Psoas muscle (tissue), 8 donors: Measurements from ENCODE around the gene ELMO1. TPM values are rescaled to one million over a fixed set of nuclear protein-coding genes. Genes with fewer than 3 reads are reported as not detected.

Experiments used
- ATAC-seq, 4 donors: fragments of 200-7000 bp; cut with Tn5 transposase; one replicate each; pipeline ENCODE4 v1.9.1; 2020; ENCODE audit warnings: moderate library complexity in 3 of 4, mild to moderate bottlenecking in 2 of 4
- DNase-seq, 2 donors: peaks; one replicate each; pipeline ENCODE4 v3.0.0-alpha.2; 2020
- H3K27ac ChIP-seq: fragments of 200-600 bp; one replicate; pipeline ENCODE4 v1.8.0; 2022
- H3K27me3 ChIP-seq, 3 donors: fragments of 200-600 bp in 1 of 3; one replicate each; pipeline versions ENCODE4 v1.6.1 to v1.8.0; 2013 to 2022; ENCODE audit warnings: low read length in 2 of 3, mild to moderate bottlenecking in 2 of 3, moderate library complexity in 1 of 3; ENCODE audit not compliant: insufficient read depth in 3 of 3
- H3K36me3 ChIP-seq, 2 donors: fragments of 200-600 bp in 1 of 2; one replicate each; pipeline versions ENCODE4 v1.6.1 to v1.8.0; 2013 to 2022; ENCODE audit warnings: low read depth in 1 of 2, mild to moderate bottlenecking in 1 of 2, moderate library complexity in 1 of 2; ENCODE audit not compliant: insufficient read depth in 1 of 2
- H3K4me1 ChIP-seq: fragments of 200-600 bp; one replicate; pipeline ENCODE4 v1.8.0; 2022
- H3K4me3 ChIP-seq: fragments of 200-600 bp; one replicate; pipeline ENCODE4 v1.8.0; 2022; ENCODE audit warnings: mild to moderate bottlenecking
- H3K9me3 ChIP-seq: fragments of 200-600 bp; one replicate; pipeline ENCODE4 v1.8.0; 2022
- WGBS, 3 donors: extraction: QIAGEN DNeasy Blood & Tissue Kit; methylation state at CpG; one replicate each; pipeline versions ENCODE4 v1.1.6 to v1.1.7; 2013; 5-methylcytosine and 5-hydroxymethylcytosine counted together
- intact Hi-C, 2 donors: fragments of 100-400 bp; cut with DNase I; formaldehyde crosslinking; loops; one replicate each; pipeline versions ENCODE4 v1.11.0 to v1.14.2; 2022
- polyA plus RNA-seq, 3 donors: library from polyadenylated mRNA; stranded (reverse); fragments of 200-250 nt; gene quantifications; one replicate each; pipeline ENCODE4 v1.2.3, GENCODE V29; 2013
- total RNA-seq, 4 donors: library from RNA; stranded (reverse); fragmentation: NEBNext Ultra II Directional in 2 of 4; extraction: Animal tissue kit (Norgen Biotek cat#: 25700) in 2 of 4; gene quantifications; one replicate each; pipeline versions ENCODE4 v1.2.1 to v1.2.4, GENCODE V29; 2021 to 2023
- TF ChIP-seq, protein P1 (sequence below): fragments of 200-600 bp; IDR thresholded peaks from one replicate; pipeline ENCODE4 v1.8.0; 2022; ENCODE audit warnings: antibody characterized with exemption
- donor health status: healthy with polysubstance abuse.
- donor health status: DM: no; HTN: no; CAD: no; lungs with moderate emphysema.
- donor health status: Bipolar disorder and iron deficiency.
- donor health status: healthy.
- donor health status: DM: yes; HTN: yes; CAD: no.
- donor health status: DM: no; HTN: no; CAD: no.
- donor health status: DM: no; HTN: no; CAD: no.
- donor health status: DM: yes; HTN: yes; CAD: no.

ELMO1 gene
- total and polyA plus RNA-seq, 7 donors = 2.8 to 8.1 (median 6.9) TPM

DNA sequence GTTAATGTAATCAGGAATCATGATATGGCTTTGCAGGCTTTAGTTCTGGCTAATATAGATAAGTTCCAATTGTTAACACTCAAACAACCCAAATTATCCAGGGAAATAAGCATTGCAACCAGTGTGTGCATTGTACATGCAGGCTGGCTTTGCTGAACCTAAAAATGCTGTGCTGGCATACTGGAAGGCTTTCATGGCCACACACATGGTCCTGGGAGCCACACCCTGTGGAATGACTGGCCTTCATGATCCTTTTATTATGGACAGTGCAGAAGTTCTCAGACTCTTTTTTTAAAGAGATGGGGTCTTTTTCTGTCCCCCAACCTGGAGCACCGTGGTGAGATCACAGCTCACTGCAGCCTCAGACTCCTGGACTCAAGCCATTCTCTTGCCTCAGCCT, 5.0 kb downstream of the ELMO1 start:
- no peak overlapping the region for H3K27ac ChIP-seq

DNA sequence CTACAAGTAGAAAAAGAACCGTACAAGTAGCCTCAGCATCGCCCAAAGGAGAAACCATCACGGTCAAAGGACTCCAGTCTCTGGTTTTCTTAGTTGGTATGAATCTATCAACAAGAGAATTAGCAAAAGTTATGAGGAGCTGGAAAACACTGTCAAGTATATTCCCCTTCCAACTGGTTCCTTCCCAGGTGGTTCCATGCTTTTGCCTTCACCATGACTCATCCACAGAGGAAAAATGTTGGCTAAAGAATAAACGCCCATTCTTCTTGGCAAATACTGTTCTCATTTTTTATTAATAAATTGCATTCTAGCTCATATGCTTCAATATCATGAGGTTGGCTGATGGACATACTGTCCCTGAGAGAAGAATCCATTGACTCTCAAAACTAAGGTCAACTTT, 6.4 kb downstream of the ELMO1 start:
- H3K9me3 ChIP-seq = no peaks in the 10 kb centered on the region
- H3K4me3 ChIP-seq = no peak overlapping the region
- H3K27ac ChIP-seq = no peak overlapping the region
- TF ChIP-seq, protein P1, sequence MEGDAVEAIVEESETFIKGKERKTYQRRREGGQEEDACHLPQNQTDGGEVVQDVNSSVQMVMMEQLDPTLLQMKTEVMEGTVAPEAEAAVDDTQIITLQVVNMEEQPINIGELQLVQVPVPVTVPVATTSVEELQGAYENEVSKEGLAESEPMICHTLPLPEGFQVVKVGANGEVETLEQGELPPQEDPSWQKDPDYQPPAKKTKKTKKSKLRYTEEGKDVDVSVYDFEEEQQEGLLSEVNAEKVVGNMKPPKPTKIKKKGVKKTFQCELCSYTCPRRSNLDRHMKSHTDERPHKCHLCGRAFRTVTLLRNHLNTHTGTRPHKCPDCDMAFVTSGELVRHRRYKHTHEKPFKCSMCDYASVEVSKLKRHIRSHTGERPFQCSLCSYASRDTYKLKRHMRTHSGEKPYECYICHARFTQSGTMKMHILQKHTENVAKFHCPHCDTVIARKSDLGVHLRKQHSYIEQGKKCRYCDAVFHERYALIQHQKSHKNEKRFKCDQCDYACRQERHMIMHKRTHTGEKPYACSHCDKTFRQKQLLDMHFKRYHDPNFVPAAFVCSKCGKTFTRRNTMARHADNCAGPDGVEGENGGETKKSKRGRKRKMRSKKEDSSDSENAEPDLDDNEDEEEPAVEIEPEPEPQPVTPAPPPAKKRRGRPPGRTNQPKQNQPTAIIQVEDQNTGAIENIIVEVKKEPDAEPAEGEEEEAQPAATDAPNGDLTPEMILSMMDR = no peak
- no peak for ATAC-seq
- intact Hi-C loops = loop anchor here in 1 of 2 donors (10.0 kb wide), 2 partner anchors 157 to 227 kb away; no protein-coding TSS in a partner anchor
- no peaks in the 10 kb centered on the region for H3K36me3 ChIP-seq
- H3K27me3 ChIP-seq = peaks cover 0 to under 1% (median 0%) of the 10 kb centered on the region in 3 donors
- no peak for DNase-seq
- H3K4me1 ChIP-seq = no peaks in the 10 kb centered on the region
- 77 to 82% (median 79%) methylated on average over 4 of the region's 4 CpGs for WGBS, 3 donors

More for the DNA sequence above, 5.0 kb downstream of the ELMO1 start:
- TF ChIP-seq, protein P1 = no peak
- DNase-seq (no peak), ATAC-seq (no peak)
- peaks cover under 1% of the 10 kb centered on the region for H3K4me1 ChIP-seq
- no peaks in the 10 kb centered on the region for H3K9me3 ChIP-seq
- H3K36me3 ChIP-seq = no peaks in the 10 kb centered on the region
- H3K4me3 ChIP-seq = no peak overlapping the region
- WGBS, 3 donors = 60 to 72% (median 65%) methylated on average over 1 of the region's 1 CpG
- intact Hi-C loops = loop anchor here in 1 of 2 donors (10.0 kb wide), 2 partner anchors 159 to 229 kb away; no protein-coding TSS in a partner anchor
- peaks cover 0 to 10% (median 7%) of the 10 kb centered on the region in 3 donors for H3K27me3 ChIP-seq

DNA sequence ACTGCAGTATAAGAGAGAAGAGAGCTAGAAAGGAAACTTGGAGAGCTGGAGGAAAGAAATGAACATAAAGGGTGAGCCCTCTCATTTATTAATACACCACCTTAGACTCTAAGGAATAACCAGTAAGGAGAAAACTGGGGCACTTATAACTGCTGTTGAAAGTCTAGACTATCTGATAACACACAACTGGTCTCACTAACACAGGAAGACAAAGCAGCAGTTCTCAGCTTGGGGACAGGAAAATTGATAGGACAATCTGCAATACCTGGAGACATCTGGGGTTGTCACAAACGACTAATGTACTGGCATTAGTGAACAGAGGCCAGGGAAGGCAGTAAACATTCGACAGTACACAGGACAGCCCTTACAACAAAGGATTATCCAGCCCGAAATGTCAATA, 6.8 kb downstream of the ELMO1 start:
- intact Hi-C loops = loop anchor here in 1 of 2 donors (10.0 kb wide), 2 partner anchors 157 to 227 kb away; no protein-coding TSS in a partner anchor
- Histone ChIP-seq H3K4me1 (no peaks in the 10 kb centered on the region), H3K27ac (peak overlapping the region; percentile 25), H3K9me3 (no peaks in the 10 kb centered on the region), H3K4me3 (no peak overlapping the region), H3K27me3 (no peaks in the 10 kb centered on the region), H3K36me3 (no peaks in the 10 kb centered on the region)
- WGBS, 3 donors = 67 to 70% (median 67%) methylated on average over 3 of the region's 3 CpGs
- TF ChIP-seq, protein P1 = no peak
- no peak for ATAC-seq
- DNase-seq = no peak

DNA sequence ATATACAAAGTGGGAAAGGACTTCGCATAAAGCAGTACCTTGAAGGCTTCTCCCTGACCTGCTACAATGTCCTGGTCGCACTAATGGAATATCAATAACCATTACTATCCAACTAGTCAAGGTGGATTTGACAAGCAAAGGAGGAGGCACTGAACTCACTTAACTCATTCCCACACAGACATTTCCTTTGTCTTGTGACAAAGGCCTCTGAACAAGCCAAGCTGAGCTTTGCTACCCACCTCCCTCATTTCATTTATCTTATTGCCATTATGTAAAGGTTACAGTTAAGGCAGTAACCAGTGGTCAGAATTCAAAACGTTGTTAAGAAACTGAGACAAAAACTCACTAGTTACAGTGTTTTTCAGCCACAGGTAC, 7.3 kb downstream of the ELMO1 start:
- DNase-seq = no peak
- Histone ChIP-seq H3K4me3 (no peak overlapping the region), H3K36me3 (no peaks in the 10 kb centered on the region), H3K27me3 (no peaks in the 10 kb centered on the region), H3K9me3 (no peaks in the 10 kb centered on the region), H3K27ac (peak overlapping the region; percentile 25), H3K4me1 (no peaks in the 10 kb centered on the region)
- TF ChIP-seq, protein P1 = no peak
- ATAC-seq = no peak
- 62 to 66% (median 64%) methylated on average over 3 of the region's 3 CpGs for WGBS, 3 donors
- intact Hi-C loops = loop anchor here in 1 of 2 donors (10.0 kb wide), 2 partner anchors 157 to 227 kb away; no protein-coding TSS in a partner anchor
